Stimulated activated naive CD8-positive, alpha-beta T cell treated with anti-CD3 and anti-CD28 coated beads, Interleukin-15, Interleukin-2, amounts not matched to agents 100 U/mL and 50 U/mL, for 24 hours (primary cell): ENCODE measurements around the gene MUC12.
"Not testable (repeated sequence)": the region's sequence is repeated elsewhere in the genome, so short reads cannot be mapped to it uniquely, and the experiment has no call there.

Source experiments
- ATAC-seq: fragments of 150-1000 bp; cut with Tn5 transposase; one replicate; pipeline ENCODE4 v1.10.0; 2021
- DNase-seq: peaks from one replicate; pipeline ENCODE4 v3.0.0; 2021

Gene MUC12

GRCh38 chr7:100992280-100992679, 22.9 kb downstream of the MUC12 start:
- DNase-seq, ATAC-seq: not testable (repeated sequence)

DNA sequence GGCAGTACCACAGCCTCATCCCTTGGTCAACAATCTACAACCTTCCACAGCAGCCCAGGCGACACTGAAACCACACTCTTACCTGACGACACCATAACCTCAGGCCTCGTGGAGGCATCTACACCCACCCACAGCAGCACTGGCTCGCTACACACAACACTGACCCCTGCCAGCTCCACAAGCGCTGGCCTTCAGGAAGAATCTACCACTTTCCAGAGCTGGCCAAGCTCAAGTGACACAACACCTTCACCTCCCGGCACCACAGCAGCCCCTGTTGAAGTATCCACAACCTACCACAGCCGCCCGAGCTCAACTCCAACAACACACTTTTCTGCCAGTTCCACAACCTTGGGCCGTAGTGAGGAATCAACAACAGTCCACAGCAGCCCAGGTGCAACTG, 25.3 kb downstream of the MUC12 start:
- not testable (repeated sequence) for DNase-seq
- ATAC-seq = peak; percentile 6

GRCh38 chr7:100998530-100998929, 29.2 kb downstream of the MUC12 start:
- ATAC-seq, DNase-seq: not testable (repeated sequence)

DNA sequence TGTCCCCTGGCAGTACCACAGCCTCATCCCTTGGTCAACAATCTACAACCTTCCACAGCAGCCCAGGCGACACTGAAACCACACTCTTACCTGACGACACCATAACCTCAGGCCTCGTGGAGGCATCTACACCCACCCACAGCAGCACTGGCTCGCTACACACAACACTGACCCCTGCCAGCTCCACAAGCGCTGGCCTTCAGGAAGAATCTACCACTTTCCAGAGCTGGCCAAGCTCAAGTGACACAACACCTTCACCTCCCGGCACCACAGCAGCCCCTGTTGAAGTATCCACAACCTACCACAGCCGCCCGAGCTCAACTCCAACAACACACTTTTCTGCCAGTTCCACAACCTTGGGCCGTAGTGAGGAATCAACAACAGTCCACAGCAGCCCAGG, 30.0 kb downstream of the MUC12 start:
- not testable (repeated sequence) for ATAC-seq, DNase-seq

DNA sequence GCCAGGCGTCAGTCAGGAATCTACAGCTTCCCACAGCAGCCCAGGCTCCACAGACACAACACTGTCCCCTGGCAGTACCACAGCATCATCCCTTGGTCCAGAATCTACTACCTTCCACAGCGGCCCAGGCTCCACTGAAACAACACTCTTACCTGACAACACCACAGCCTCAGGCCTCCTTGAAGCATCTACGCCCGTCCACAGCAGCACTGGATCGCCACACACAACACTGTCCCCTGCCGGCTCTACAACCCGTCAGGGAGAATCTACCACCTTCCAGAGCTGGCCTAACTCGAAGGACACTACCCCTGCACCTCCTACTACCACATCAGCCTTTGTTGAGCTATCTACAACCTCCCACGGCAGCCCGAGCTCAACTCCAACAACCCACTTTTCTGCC, 30.7 kb downstream of the MUC12 start:
- not testable (repeated sequence) for DNase-seq, ATAC-seq

- not testable (repeated sequence) for ATAC-seq, DNase-seq
Measured at GRCh38 chr7:101002333-101002732, 33.0 kb downstream of the MUC12 start.

GRCh38 chr7:101007361-101007760, 38.0 kb downstream of the MUC12 start:
- ATAC-seq, DNase-seq: not testable (repeated sequence)

GRCh38 chr7:101009629-101010028, 40.3 kb downstream of the MUC12 start:
- DNase-seq (no peak), ATAC-seq (no peak)

- ATAC-seq (no peak), DNase-seq (no peak)
Measured at GRCh38 chr7:101012931-101013330, 43.6 kb downstream of the MUC12 start.

DNA sequence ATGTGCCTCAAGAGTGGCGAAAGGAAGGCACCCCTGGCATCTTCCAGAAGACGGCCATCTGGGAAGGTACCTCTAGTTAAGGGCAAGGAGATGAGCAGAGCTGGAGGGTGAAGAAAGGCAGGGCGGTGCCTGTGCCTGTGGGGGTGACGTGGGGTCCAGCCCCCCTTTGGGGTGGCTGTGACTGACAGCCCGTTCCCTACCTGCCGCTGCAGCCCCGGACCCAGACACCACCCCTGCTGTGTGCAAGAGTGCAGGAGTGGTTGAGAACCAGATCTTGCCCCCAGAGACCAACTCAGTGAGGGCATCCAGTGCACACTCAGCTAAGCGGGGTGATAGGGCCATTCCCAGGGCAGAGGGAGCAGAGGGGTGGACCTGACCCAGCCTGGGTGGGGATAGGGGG, 46.3 kb downstream of the MUC12 start:
- ATAC-seq (no peak), DNase-seq (no peak)

GRCh38 chr7:101017064-101017777, 47.9 kb downstream of the MUC12 start:
- DNase-seq = peak; percentile 79
- peak; percentile 95 for ATAC-seq

GRCh38 chr7:101018271-101019167, 49.2 kb downstream of the MUC12 start:
- no peak for ATAC-seq
- peak; percentile 22 for DNase-seq

GRCh38 chr7:101020444-101020843, 51.1 kb downstream of the MUC12 start:
- no peak for ATAC-seq
- no peak for DNase-seq

DNA sequence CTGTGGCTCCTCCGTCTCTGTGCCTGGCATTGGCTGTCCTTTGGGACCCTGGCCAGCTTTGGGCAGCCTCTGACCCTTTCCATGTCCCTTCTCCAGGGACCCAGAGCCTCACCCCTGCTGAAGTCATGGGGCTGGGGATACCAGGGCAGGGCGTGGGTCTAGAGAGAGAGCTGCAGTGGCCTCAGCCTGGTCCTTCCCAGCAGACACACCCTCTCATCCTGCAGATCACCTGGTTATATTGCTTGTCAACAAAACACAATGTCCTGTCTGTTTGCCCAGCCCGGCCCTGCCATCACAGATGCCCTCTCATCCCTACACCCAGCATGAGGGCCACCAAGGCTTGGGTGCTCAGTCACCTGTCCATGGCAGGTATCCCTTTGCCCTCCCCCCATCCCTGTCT, 52.3 kb downstream of the MUC12 start:
- DNase-seq (no peak), ATAC-seq (no peak)

DNA sequence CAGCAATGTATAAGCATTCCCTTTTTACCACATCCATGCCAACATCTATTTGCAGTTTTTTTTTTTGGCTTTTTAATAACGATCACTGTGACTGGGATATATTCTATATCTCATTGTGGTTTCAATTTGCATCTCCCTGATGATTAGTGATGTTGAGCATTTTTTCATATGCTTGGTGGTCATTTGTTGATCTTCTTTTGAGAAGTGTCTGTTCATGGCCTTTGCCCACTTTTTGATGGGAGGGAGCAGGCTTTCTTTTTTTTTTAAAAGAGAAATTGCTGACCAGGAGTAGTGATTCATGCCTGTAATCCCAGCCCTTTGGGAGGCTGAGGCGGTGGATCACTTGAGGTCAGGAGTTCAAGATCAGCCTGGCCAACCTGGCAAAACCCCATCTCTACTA, 54.5 kb downstream of the MUC12 start:
- ATAC-seq (no peak), DNase-seq (no peak)

- ATAC-seq (no peak), DNase-seq (no peak)
Measured at GRCh38 chr7:101031082-101031481, 61.7 kb downstream of the MUC12 start.

GRCh38 chr7:101035941-101036340, 66.6 kb downstream of the MUC12 start:
- no peak for ATAC-seq
- no peak for DNase-seq

DNA sequence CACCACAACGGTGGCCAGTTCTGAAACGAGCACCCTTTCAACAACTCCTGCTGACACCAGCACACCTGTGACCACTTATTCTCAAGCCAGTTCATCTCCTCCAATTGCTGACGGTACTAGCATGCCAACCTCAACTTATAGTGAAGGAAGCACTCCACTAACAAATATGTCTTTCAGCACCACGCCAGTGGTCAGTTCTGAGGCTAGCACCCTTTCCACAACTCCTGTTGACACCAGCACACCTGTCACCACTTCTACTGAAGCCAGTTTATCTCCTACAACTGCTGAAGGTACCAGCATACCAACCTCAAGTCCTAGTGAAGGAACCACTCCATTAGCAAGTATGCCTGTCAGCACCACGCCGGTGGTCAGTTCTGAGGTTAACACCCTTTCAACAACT, 71.9 kb downstream of the MUC12 start:
- ATAC-seq, DNase-seq: not testable (repeated sequence)

DNA sequence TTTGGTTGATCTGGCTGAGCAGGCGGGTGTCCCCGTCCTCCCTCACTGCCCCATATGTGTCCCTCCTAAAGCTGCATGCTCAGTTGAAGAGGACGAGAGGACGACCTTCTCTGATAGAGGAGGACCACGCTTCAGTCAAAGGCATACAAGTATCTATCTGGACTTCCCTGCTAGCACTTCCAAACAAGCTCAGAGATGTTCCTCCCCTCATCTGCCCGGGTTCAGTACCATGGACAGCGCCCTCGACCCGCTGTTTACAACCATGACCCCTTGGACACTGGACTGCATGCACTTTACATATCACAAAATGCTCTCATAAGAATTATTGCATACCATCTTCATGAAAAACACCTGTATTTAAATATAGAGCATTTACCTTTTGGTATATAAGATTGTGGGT, 89.0 kb downstream of the MUC12 start:
- ATAC-seq = no peak

DNA sequence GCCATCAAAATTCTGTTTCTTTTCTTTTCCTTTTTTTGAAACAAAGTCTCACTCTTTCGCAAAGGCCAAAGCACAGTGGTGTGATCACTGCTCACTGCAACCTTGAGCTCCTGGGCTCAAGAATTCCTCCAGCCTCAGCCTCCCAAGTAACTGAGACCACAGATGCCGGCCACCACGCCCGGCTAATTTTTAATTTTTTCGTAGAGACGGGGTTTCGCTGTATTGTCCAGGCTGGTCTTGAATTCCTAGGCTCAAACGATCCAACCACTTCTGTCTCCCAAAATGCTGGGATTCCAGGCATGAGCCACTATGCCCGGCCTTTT, 90.2 kb downstream of the MUC12 start:
- ATAC-seq (no peak), DNase-seq (no peak)

More for the DNA sequence above, 89.0 kb downstream of the MUC12 start:
- DNase-seq = peak; percentile 67

GRCh38 chr7:101060992-101061391, 91.6 kb downstream of the MUC12 start:
- DNase-seq (no peak), ATAC-seq (no peak)

DNA sequence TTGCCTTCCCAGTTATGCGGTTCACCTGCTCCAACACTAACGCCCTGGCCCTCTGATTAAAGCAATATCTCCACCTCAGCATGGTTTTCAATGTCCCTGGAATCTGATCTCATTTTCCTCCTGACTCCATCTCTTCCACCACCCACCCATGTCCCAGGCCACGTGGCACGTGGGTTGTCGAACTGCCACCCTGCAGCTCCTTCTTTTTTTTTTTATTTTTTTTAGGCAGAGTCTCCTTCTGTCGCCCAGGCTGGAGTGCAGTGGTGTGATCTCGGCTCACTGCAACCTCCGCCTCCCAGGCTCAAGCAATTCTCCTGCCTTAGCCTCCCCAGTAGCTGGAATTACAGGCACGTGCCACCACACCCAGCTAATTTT, 94.8 kb downstream of the MUC12 start:
- DNase-seq, ATAC-seq: not testable (repeated sequence)

GRCh38 chr7:101065162-101065561, 95.8 kb downstream of the MUC12 start:
- not testable (repeated sequence) for ATAC-seq, DNase-seq
